ENCODE results near the gene LEMD3.

Gene LEMD3

GRCh38 chr12:65203376-65203775 is 34.0 kb downstream of the LEMD3 start:
- no peak overlapping the region for H3K4me3 ChIP-seq (ENCODE audit: low read depth, low read length)
- in situ Hi-C loops (cut with HindIII; ENCODE audit: low sequenced_read_pairs) = no loop called here
- no peak for DNase-seq (ENCODE audit: low read depth)
- TF ChIP-seq CTCF (IDR thresholded peaks at IDR 0.05; ENCODE audit: low read depth, low read length, missing control alignments) = no peak

GRCh38 chr12:65204886-65205525 is 35.6 kb downstream of the LEMD3 start:
- no peak overlapping the region for H3K4me3 ChIP-seq (ENCODE audit: low read depth, low read length)
- in situ Hi-C loops (cut with HindIII; ENCODE audit: low sequenced_read_pairs) = no loop called here
- no peak for TF ChIP-seq CTCF (IDR thresholded peaks at IDR 0.05; ENCODE audit: low read depth, low read length, missing control alignments)
- DNase-seq (ENCODE audit: low read depth) = no peak

- no peak for DNase-seq (ENCODE audit: low read depth)
- no peak for TF ChIP-seq CTCF (IDR thresholded peaks at IDR 0.05; ENCODE audit: low read depth, low read length, missing control alignments)
- H3K4me3 ChIP-seq (ENCODE audit: low read depth, low read length) = no peak overlapping the region
- in situ Hi-C loops (cut with HindIII; ENCODE audit: low sequenced_read_pairs) = no loop called here
Observed at GRCh38 chr12:65205886-65206285, 36.5 kb downstream of the LEMD3 start.

DNA sequence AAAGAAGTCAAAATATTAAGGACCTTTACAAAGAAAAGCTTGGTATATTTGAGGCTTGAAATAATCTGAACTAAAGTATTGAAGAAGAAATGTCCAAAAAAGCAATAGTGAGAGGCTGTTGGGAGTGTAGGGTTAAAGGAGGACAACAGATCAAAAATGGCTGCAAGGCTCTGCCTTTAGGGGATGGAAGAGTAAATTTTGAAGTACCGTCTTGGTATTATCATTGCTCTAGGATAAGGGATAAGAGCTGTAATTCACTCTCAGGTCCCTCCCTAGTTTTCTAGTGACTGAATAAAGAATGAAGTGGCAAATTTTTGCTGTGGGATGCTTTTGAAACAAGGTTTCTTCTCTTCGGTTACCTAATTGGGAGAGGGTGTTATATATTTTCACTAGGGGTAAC is 38.7 kb downstream of the LEMD3 start:
- DNase-seq (ENCODE audit: low read depth) = no peak
- no peak for TF ChIP-seq CTCF (IDR thresholded peaks at IDR 0.05; ENCODE audit: low read depth, low read length, missing control alignments)
- in situ Hi-C loops (cut with HindIII; ENCODE audit: low sequenced_read_pairs) = no loop called here

GRCh38 chr12:65208964-65209654 is 39.7 kb downstream of the LEMD3 start:
- in situ Hi-C loops (cut with HindIII; ENCODE audit: low sequenced_read_pairs) = no loop called here
- DNase-seq (ENCODE audit: low read depth) = no peak
- no peak for TF ChIP-seq CTCF (IDR thresholded peaks at IDR 0.05; ENCODE audit: low read depth, low read length, missing control alignments)

More for the DNA sequence above, 38.7 kb downstream of the LEMD3 start:
- no peak overlapping the region for H3K4me3 ChIP-seq (ENCODE audit: low read depth, low read length)

GRCh38 chr12:65209655-65210043 is 40.3 kb downstream of the LEMD3 start:
- in situ Hi-C loops (cut with HindIII; ENCODE audit: low sequenced_read_pairs) = no loop called here
- H3K4me3 ChIP-seq (ENCODE audit: low read depth, low read length) = no peak overlapping the region
- DNase-seq (ENCODE audit: low read depth) = no peak
- no peak for TF ChIP-seq CTCF (IDR thresholded peaks at IDR 0.05; ENCODE audit: low read depth, low read length, missing control alignments)

More at GRCh38 chr12:65208964-65209654, 39.7 kb downstream of the LEMD3 start:
- H3K4me3 ChIP-seq (ENCODE audit: low read depth, low read length) = no peak overlapping the region
